M059J (cell line): Measurements from ENCODE around the gene CDAN1. TPM values are rescaled to one million over a fixed set of nuclear protein-coding genes. Genes with fewer than 3 reads are reported as not detected.
"Not testable (repeated sequence)": the region's sequence is repeated elsewhere in the genome, so short reads cannot be mapped to it uniquely, and the experiment has no call there.

Experiments used
- DNase-seq: peaks from one replicate; pipeline ENCODE4 v3.0.0-alpha.2; 2012; ENCODE audit warnings: low read depth
- total RNA-seq: library from RNA; depleted of rRNA; stranded (reverse); fragments of >200 nt; shearing (Covaris generic); gene quantifications from 2 replicates; pipeline ENCODE4 v1.2.3, GENCODE V29; 2014; rRNA removed

CDAN1 gene, protein sequence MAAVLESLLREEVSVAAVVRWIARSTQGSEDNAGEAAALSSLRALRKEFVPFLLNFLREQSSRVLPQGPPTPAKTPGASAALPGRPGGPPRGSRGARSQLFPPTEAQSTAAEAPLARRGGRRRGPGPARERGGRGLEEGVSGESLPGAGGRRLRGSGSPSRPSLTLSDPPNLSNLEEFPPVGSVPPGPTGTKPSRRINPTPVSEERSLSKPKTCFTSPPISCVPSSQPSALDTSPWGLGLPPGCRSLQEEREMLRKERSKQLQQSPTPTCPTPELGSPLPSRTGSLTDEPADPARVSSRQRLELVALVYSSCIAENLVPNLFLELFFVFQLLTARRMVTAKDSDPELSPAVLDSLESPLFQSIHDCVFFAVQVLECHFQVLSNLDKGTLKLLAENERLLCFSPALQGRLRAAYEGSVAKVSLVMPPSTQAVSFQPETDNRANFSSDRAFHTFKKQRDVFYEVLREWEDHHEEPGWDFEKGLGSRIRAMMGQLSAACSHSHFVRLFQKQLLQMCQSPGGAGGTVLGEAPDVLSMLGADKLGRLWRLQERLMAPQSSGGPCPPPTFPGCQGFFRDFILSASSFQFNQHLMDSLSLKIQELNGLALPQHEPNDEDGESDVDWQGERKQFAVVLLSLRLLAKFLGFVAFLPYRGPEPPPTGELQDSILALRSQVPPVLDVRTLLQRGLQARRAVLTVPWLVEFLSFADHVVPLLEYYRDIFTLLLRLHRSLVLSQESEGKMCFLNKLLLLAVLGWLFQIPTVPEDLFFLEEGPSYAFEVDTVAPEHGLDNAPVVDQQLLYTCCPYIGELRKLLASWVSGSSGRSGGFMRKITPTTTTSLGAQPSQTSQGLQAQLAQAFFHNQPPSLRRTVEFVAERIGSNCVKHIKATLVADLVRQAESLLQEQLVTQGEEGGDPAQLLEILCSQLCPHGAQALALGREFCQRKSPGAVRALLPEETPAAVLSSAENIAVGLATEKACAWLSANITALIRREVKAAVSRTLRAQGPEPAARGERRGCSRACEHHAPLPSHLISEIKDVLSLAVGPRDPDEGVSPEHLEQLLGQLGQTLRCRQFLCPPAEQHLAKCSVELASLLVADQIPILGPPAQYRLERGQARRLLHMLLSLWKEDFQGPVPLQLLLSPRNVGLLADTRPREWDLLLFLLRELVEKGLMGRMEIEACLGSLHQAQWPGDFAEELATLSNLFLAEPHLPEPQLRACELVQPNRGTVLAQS
- total RNA-seq = 8.5 and 10.2 TPM in 2 replicates

- DNase-seq = peak; percentile 81
Observed at GRCh38 chr15:42736793-42737528, at the start of gene CDAN1. Gene CDAN1 (minus strand): TSS chr15:42737128. CDS start chr15:42737102, 26 bp downstream.

DNA sequence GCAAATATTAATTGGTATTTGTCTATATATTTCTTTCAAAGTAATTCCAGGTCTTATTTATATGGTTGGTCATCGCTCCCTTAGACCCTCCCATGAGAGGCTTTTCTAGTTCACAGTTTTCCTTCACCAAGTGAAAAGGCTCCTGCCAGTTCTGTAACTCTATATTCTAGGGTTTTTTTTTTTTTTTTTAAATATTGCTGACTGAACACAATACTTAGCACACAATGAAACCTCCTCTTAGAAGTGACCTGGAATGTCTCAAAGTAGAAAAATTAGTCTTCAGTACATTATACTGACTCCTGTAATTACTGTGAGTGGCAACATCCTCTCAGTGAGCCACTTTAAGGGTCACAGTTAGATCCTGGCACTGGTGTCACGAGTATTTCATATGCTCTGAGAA, 48.6 kb upstream of the CDAN1 start:
- DNase-seq = no peak

- DNase-seq = no peak
Observed at GRCh38 chr15:42784705-42785104, 47.8 kb upstream of the CDAN1 start.

- no peak for DNase-seq
Observed at GRCh38 chr15:42782716-42783115, 45.8 kb upstream of the CDAN1 start.

- no peak for DNase-seq
Observed at GRCh38 chr15:42775416-42775815, 38.5 kb upstream of the CDAN1 start.

DNA sequence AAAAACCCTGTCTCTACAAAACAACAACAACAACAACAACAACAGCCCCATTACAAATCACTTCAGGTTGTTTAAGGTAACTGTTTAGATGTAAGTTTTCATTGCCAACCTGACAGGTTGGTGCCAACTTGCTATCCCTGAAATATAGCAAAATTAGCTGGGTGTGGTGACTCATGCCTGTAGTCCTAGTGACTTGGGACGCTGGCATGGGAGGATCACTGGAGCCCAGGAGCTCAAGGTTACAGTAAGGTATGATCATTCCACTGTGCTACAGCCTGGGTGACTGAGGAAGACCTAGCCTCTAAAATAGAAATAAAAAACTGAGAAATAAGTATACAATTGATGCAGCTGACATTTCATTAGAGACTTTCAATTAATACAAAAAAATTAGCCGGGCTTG, 36.0 kb upstream of the CDAN1 start:
- DNase-seq = no peak

DNA sequence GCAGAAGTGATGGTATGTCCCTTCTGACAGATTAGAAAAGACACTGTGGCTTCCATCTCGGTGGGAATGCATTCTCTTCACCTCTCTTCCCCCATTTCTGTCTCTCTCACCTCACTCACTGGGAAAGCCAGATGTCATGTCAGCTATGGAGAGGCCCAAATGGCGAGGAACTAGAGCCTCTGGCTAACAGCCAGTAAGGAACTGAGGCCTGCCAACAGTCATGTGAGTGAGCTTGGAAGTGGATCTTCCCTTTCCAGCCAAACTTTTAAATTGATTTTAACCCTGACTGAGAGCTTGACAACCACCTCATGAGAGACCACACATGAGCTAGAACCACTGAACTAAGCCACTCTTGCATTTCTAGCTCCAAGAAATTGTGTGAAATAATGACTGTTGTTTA, 35.2 kb upstream of the CDAN1 start:
- DNase-seq = no peak

- not testable (repeated sequence) for DNase-seq
Observed at GRCh38 chr15:42766109-42766508, 29.2 kb upstream of the CDAN1 start.

DNA sequence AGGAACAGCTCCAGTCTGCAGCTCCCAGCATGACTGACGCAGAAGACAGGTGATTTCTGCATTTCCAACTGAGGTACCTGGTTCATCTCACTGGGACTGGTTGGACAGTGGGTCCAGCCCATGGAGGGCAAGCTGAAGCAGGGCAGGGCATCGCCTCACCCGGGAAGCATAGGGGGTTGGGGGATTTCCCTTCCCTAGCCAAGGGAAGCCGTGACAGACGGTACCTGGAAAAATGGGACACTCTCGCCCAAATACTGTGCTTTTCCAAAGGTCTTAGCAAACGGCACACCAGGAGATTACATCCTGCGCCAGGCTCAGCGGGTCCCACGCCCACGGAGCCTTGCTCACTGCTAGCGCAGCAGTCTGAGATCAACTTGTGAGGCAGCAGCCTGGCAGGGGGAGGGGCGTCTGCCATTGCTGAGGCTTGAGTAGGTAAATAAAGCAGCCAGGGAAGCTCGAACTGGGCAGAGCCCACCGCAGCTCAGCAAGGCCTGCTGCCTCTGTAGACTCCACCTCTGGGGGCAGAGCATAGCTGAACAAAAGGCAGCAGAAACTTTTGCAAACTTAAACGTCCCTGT, 27.3 kb upstream of the CDAN1 start:
- not testable (repeated sequence) for DNase-seq

DNA sequence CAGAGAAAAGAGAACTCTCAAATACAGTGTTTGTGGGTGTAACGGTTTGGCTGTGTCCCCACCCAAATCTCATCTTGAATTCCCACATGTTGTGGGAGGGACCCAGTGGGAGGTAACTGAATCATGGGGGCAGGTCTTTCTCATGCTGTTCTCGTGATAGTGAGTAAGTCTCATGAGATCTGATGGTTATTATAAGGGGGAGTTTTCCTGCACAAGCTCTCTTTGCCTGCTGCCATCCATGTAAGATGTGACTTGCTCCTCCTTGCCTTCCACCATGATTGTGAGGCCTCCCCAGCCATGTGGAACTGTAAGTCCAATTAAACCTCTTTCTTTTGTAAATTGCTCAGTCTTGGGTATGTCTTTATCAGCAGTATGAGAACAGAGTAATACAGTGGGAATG, 24.9 kb upstream of the CDAN1 start:
- not testable (repeated sequence) for DNase-seq

DNA sequence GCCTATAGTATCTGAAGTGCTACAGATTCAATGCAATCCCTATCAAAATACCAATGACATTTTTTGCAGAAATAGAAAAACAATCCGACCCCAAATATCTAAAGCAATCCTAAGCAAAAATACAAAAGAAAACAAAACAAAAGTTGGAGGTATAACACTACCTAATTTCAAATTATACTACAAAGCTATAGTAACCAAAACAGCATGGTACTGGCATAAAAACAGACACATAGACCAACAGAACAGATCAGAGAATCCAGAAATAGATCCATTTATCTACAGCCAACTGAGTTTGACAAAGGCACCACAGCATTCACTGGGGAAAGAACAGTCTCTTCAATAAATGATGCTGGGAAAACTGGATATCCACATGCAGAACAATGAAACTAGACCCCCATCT, 23.8 kb upstream of the CDAN1 start:
- DNase-seq = no peak

GRCh38 chr15:42759093-42759492, 22.2 kb upstream of the CDAN1 start:
- DNase-seq = no peak

DNA sequence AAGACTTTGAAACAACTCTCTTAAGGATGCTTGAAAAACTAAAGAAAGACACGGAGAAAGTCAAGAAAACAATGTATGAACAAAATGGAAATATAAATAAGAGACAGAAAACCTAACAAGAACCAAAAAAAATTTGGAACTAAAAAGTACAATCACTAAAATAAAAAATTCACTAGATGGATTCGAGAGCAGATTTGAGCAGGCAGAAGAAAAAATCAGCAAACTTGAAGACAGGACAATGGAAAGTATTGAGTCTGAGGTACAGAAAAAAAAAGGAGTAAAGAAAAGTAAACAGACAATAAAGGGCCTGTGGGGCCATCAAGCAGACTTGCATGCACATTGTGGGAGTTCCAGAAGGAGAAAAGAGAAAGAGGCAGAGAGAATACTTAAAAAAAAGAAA, 13.4 kb upstream of the CDAN1 start:
- no peak for DNase-seq

DNA sequence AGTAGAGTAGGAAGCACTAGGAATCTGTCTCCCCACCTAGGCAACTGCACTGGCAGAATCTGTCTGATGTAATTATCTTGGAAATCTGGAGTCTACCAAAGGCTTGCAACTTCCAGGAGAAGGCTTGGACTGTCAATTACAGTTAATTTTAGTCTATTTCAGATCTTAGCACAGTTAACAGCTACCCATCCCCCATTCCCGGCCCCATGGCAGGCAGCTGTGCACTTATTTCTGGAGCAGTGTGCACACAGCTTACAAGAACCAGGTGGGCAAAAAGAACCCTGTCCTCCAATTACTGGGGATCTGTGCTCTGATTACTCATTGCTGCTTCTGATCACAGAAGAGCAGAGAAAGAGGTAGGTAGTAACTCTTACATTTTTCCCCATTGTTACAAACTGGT, 12.3 kb upstream of the CDAN1 start:
- no peak for DNase-seq

DNA sequence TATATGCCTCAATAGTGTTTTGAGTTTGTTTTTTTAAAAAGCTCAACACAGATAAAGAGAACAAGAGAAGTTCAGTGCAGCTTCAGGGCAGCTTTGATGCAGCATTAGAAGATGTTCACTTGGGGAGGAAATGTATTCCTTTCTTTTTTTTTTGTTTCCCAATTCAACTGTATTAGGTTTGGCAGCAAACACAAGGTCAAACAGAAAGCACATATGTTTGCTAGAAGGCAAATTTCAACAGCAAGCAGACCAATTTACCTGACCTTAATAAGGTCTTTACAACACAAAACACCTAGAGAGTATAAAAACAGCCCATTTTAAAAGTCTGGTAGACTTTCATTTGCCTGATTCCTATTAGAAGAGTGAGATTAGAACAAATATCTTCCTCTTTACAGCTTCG, 7.3 kb upstream of the CDAN1 start:
- DNase-seq = no peak

DNA sequence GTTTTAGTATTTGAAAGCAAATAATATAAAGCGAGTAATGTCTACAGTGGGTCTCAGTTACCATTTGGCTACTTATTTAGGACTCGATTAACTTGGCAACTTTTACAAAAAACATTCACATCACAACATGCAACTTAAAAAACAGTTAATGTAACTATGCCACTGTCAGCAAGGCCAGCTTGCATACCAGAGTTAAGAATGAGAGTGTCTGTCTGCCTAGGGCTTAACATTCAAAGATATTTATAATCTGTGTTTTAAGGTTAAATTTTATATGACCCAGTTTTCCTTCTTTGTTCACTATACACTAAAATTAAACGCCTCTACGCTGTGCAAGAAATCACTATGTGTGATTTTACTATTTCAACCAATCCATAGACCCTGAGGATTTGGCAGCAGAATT, 5.2 kb upstream of the CDAN1 start:
- no peak for DNase-seq

GRCh38 chr15:42741710-42742109, 4.8 kb upstream of the CDAN1 start:
- DNase-seq = no peak

- DNase-seq = peak; percentile 52
Observed at GRCh38 chr15:42737529-42738328, 801 bp upstream of the CDAN1 start.

DNA sequence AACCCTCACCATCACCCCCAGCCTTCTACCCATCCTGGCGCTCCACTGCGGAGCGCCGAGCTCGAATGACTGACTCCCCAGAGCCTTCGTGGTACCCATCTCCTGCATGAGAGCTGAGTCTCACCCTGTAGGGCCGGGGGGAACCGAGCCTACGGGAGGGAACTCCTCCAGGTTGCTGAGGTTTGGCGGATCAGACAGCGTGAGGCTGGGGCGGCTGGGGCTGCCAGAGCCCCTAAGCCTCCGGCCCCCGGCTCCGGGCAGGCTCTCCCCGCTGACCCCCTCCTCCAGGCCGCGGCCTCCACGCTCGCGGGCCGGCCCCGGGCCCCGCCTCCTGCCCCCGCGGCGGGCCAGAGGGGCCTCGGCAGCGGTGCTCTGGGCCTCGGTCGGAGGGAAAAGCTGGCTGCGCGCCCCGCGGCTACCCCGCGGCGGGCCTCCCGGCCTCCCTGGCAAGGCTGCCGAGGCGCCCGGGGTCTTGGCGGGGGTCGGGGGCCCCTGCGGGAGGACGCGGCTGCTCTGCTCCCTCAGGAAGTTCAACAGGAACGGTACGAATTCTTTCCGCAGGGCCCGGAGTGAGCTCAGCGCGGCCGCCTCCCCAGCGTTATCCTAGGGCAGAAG, 643 bp downstream of the CDAN1 start:
- peak; percentile 19 for DNase-seq
